ENCODE data around the gene IL9R.

Gene IL9R

GRCh38 chrX:155997436-155997835 is at the start of gene IL9R:
Gene IL9R (plus strand): TSS chrX:155997696. CDS start chrX:155997760, 64 bp downstream.
- Histone ChIP-seq H3K4me1 (ENCODE audit: control insufficient read depth in 1 of 2, insufficient read depth in 2 of 2, low read length in 2 of 2) (no peaks in the 10 kb centered on the region), H3K27me3 (ENCODE audit: low read depth, low read length) (no peaks in the 10 kb centered on the region), H3K36me3 (ENCODE audit: control insufficient read depth in 1 of 2, insufficient read depth in 2 of 2, low read length in 2 of 2) (no peaks in the 10 kb centered on the region), H3K27ac (ENCODE audit: low read length) (no peak within 1 kb of the TSS), H3K4me3 (ENCODE audit: low read depth in 1 of 2, low read length in 2 of 2) (no peak within 1 kb of the TSS), H3K9me3 (ENCODE audit: control insufficient read depth in 1 of 2, low read length in 2 of 2) (no peaks in the 10 kb centered on the region)

GRCh38 chrX:155949098-155949497 is 48.4 kb upstream of the IL9R start:
- H3K4me3 ChIP-seq (ENCODE audit: low read depth in 1 of 2, low read length in 2 of 2): no peak overlapping the region
- no peaks in the 10 kb centered on the region for H3K27me3 ChIP-seq (ENCODE audit: low read depth, low read length)
- no peaks in the 10 kb centered on the region for H3K36me3 ChIP-seq (ENCODE audit: control insufficient read depth in 1 of 2, insufficient read depth in 2 of 2, low read length in 2 of 2)
- H3K4me1 ChIP-seq (ENCODE audit: control insufficient read depth in 1 of 2, insufficient read depth in 2 of 2, low read length in 2 of 2): no peaks in the 10 kb centered on the region
- H3K27ac ChIP-seq (ENCODE audit: low read length): no peak overlapping the region
- no peaks in the 10 kb centered on the region for H3K9me3 ChIP-seq (ENCODE audit: control insufficient read depth in 1 of 2, low read length in 2 of 2)

- Histone ChIP-seq H3K27me3 (ENCODE audit: low read depth, low read length) (no peaks in the 10 kb centered on the region), H3K27ac (ENCODE audit: low read length) (no peak overlapping the region), H3K4me3 (ENCODE audit: low read depth in 1 of 2, low read length in 2 of 2) (no peak overlapping the region), H3K4me1 (ENCODE audit: control insufficient read depth in 1 of 2, insufficient read depth in 2 of 2, low read length in 2 of 2) (no peaks in the 10 kb centered on the region), H3K36me3 (ENCODE audit: control insufficient read depth in 1 of 2, insufficient read depth in 2 of 2, low read length in 2 of 2) (no peaks in the 10 kb centered on the region), H3K9me3 (ENCODE audit: control insufficient read depth in 1 of 2, low read length in 2 of 2) (no peaks in the 10 kb centered on the region)
Observed at GRCh38 chrX:155951237-155951789, 46.2 kb upstream of the IL9R start.

GRCh38 chrX:155953055-155953454 is 44.4 kb upstream of the IL9R start:
- H3K36me3 ChIP-seq (ENCODE audit: control insufficient read depth in 1 of 2, insufficient read depth in 2 of 2, low read length in 2 of 2): no peaks in the 10 kb centered on the region
- H3K27ac ChIP-seq (ENCODE audit: low read length): no peak overlapping the region
- no peak overlapping the region for H3K4me3 ChIP-seq (ENCODE audit: low read depth in 1 of 2, low read length in 2 of 2)
- no peaks in the 10 kb centered on the region for H3K4me1 ChIP-seq (ENCODE audit: control insufficient read depth in 1 of 2, insufficient read depth in 2 of 2, low read length in 2 of 2)
- H3K27me3 ChIP-seq (ENCODE audit: low read depth, low read length): no peaks in the 10 kb centered on the region
- no peaks in the 10 kb centered on the region for H3K9me3 ChIP-seq (ENCODE audit: control insufficient read depth in 1 of 2, low read length in 2 of 2)

GRCh38 chrX:155954793-155955192 is 42.7 kb upstream of the IL9R start:
- H3K4me1 ChIP-seq (ENCODE audit: control insufficient read depth in 1 of 2, insufficient read depth in 2 of 2, low read length in 2 of 2): no peaks in the 10 kb centered on the region
- no peak overlapping the region for H3K27ac ChIP-seq (ENCODE audit: low read length)
- H3K4me3 ChIP-seq (ENCODE audit: low read depth in 1 of 2, low read length in 2 of 2): no peak overlapping the region
- H3K9me3 ChIP-seq (ENCODE audit: control insufficient read depth in 1 of 2, low read length in 2 of 2): no peaks in the 10 kb centered on the region
- no peaks in the 10 kb centered on the region for H3K27me3 ChIP-seq (ENCODE audit: low read depth, low read length)
- H3K36me3 ChIP-seq (ENCODE audit: control insufficient read depth in 1 of 2, insufficient read depth in 2 of 2, low read length in 2 of 2): no peaks in the 10 kb centered on the region

GRCh38 chrX:155956099-155956498 is 41.4 kb upstream of the IL9R start:
- H3K4me3 ChIP-seq (ENCODE audit: low read depth in 1 of 2, low read length in 2 of 2): no peak overlapping the region
- H3K9me3 ChIP-seq (ENCODE audit: control insufficient read depth in 1 of 2, low read length in 2 of 2): no peaks in the 10 kb centered on the region
- H3K36me3 ChIP-seq (ENCODE audit: control insufficient read depth in 1 of 2, insufficient read depth in 2 of 2, low read length in 2 of 2): no peaks in the 10 kb centered on the region
- no peak overlapping the region for H3K27ac ChIP-seq (ENCODE audit: low read length)
- H3K27me3 ChIP-seq (ENCODE audit: low read depth, low read length): no peaks in the 10 kb centered on the region
- H3K4me1 ChIP-seq (ENCODE audit: control insufficient read depth in 1 of 2, insufficient read depth in 2 of 2, low read length in 2 of 2): no peaks in the 10 kb centered on the region

- no peaks in the 10 kb centered on the region for H3K4me1 ChIP-seq (ENCODE audit: control insufficient read depth in 1 of 2, insufficient read depth in 2 of 2, low read length in 2 of 2)
- no peaks in the 10 kb centered on the region for H3K9me3 ChIP-seq (ENCODE audit: control insufficient read depth in 1 of 2, low read length in 2 of 2)
- H3K4me3 ChIP-seq (ENCODE audit: low read depth in 1 of 2, low read length in 2 of 2): no peak overlapping the region
Observed at GRCh38 chrX:155956649-155957048, 40.8 kb upstream of the IL9R start.

GRCh38 chrX:155957843-155958242 is 39.7 kb upstream of the IL9R start:
- H3K27ac ChIP-seq (ENCODE audit: low read length): no peak overlapping the region
- H3K4me3 ChIP-seq (ENCODE audit: low read depth in 1 of 2, low read length in 2 of 2): no peak overlapping the region
- no peaks in the 10 kb centered on the region for H3K4me1 ChIP-seq (ENCODE audit: control insufficient read depth in 1 of 2, insufficient read depth in 2 of 2, low read length in 2 of 2)
- no peaks in the 10 kb centered on the region for H3K36me3 ChIP-seq (ENCODE audit: control insufficient read depth in 1 of 2, insufficient read depth in 2 of 2, low read length in 2 of 2)
- no peaks in the 10 kb centered on the region for H3K9me3 ChIP-seq (ENCODE audit: control insufficient read depth in 1 of 2, low read length in 2 of 2)
- H3K27me3 ChIP-seq (ENCODE audit: low read depth, low read length): no peaks in the 10 kb centered on the region

More at GRCh38 chrX:155956649-155957048, 40.8 kb upstream of the IL9R start:
- no peak overlapping the region for H3K27ac ChIP-seq (ENCODE audit: low read length)
- H3K27me3 ChIP-seq (ENCODE audit: low read depth, low read length): no peaks in the 10 kb centered on the region
- H3K36me3 ChIP-seq (ENCODE audit: control insufficient read depth in 1 of 2, insufficient read depth in 2 of 2, low read length in 2 of 2): no peaks in the 10 kb centered on the region

GRCh38 chrX:155959018-155959587 is 38.4 kb upstream of the IL9R start:
- H3K27me3 ChIP-seq (ENCODE audit: low read depth, low read length): no peaks in the 10 kb centered on the region
- H3K4me1 ChIP-seq (ENCODE audit: control insufficient read depth in 1 of 2, insufficient read depth in 2 of 2, low read length in 2 of 2): no peaks in the 10 kb centered on the region
- no peak overlapping the region for H3K27ac ChIP-seq (ENCODE audit: low read length)
- H3K9me3 ChIP-seq (ENCODE audit: control insufficient read depth in 1 of 2, low read length in 2 of 2): peaks cover 0 to 7% of the 10 kb centered on the region in 2 donors
- no peaks in the 10 kb centered on the region for H3K36me3 ChIP-seq (ENCODE audit: control insufficient read depth in 1 of 2, insufficient read depth in 2 of 2, low read length in 2 of 2)
- no peak overlapping the region for H3K4me3 ChIP-seq (ENCODE audit: low read depth in 1 of 2, low read length in 2 of 2)

- Histone ChIP-seq H3K36me3 (ENCODE audit: control insufficient read depth in 1 of 2, insufficient read depth in 2 of 2, low read length in 2 of 2) (no peaks in the 10 kb centered on the region), H3K9me3 (ENCODE audit: control insufficient read depth in 1 of 2, low read length in 2 of 2) (peaks cover 0 to 10% of the 10 kb centered on the region in 2 donors), H3K27ac (ENCODE audit: low read length) (no peak overlapping the region), H3K27me3 (ENCODE audit: low read depth, low read length) (no peaks in the 10 kb centered on the region), H3K4me3 (ENCODE audit: low read depth in 1 of 2, low read length in 2 of 2) (no peak overlapping the region), H3K4me1 (ENCODE audit: control insufficient read depth in 1 of 2, insufficient read depth in 2 of 2, low read length in 2 of 2) (no peaks in the 10 kb centered on the region)
Observed at GRCh38 chrX:155962906-155963305, 34.6 kb upstream of the IL9R start.

- Histone ChIP-seq H3K27ac (ENCODE audit: low read length) (no peak overlapping the region), H3K27me3 (ENCODE audit: low read depth, low read length) (no peaks in the 10 kb centered on the region), H3K9me3 (ENCODE audit: control insufficient read depth in 1 of 2, low read length in 2 of 2) (peaks cover 0 to 16% of the 10 kb centered on the region in 2 donors), H3K36me3 (ENCODE audit: control insufficient read depth in 1 of 2, insufficient read depth in 2 of 2, low read length in 2 of 2) (no peaks in the 10 kb centered on the region), H3K4me3 (ENCODE audit: low read depth in 1 of 2, low read length in 2 of 2) (no peak overlapping the region), H3K4me1 (ENCODE audit: control insufficient read depth in 1 of 2, insufficient read depth in 2 of 2, low read length in 2 of 2) (no peaks in the 10 kb centered on the region)
Observed at GRCh38 chrX:155966876-155967275, 30.6 kb upstream of the IL9R start.

Data from muscle layer of duodenum (tissue), 2 donors.